Spleen (tissue), 7 donors: Measurements from ENCODE around the gene FCGR3B.
"Not testable (repeated sequence)": the region's sequence is repeated elsewhere in the genome, so short reads cannot be mapped to it uniquely, and the experiment has no call there.

Experiments
- POLR2AphosphoS5 ChIP-seq, 3 donors: sonication (generic); formaldehyde crosslinking; IDR thresholded peaks; one replicate each; pipeline ENCODE4 v1.5.1; 2017; ENCODE audit warnings: antibody characterized with exemption in 3 of 3
- TF ChIP-seq, protein P1 (sequence below), 11 experiments: fragments of 200-600 bp in 7 of 11; fragments of 450-650 bp in 4 of 11; sonication (generic) in 4 of 11; IDR thresholded peaks in 8 of 11; conservative IDR thresholded peaks in 3 of 11; 1 replicate in 7 of 11; 2 replicates in 4 of 11; pipeline versions ENCODE4 v1.4.0 to v1.8.0; 2016 to 2021; ENCODE audit warnings: antibody characterized with exemption in 11 of 11, inconsistent platforms in 4 of 11, mild to moderate bottlenecking in 1 of 11
- donor health status: DM: no; HTN: no; CAD: no; lungs with moderate emphysema.
- donor health status: DM: no; HTN: no; CAD: no.
- donor health status: DM: no; HTN: no; CAD: no.

DNA sequence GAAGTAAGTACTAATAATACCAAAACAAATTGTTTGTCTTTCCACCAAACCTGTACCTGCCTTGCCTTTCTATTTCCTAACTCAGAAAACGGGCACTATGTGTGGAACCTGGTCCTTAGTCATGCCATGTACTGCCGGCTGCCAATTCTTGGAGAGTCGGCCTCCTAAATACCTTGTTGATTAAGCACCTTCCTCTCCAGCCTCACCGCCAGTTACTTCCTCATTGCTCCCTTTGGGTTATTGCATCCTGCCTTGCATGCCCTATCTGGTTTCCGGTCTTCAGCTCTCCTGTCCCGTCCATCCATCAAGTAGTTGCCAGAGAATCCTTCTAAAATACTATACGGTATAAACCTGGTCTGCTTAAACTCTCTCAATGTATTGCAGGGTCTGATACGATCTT lies 8.9 kb downstream of the FCGR3B start:
- TF ChIP-seq, protein P1, sequence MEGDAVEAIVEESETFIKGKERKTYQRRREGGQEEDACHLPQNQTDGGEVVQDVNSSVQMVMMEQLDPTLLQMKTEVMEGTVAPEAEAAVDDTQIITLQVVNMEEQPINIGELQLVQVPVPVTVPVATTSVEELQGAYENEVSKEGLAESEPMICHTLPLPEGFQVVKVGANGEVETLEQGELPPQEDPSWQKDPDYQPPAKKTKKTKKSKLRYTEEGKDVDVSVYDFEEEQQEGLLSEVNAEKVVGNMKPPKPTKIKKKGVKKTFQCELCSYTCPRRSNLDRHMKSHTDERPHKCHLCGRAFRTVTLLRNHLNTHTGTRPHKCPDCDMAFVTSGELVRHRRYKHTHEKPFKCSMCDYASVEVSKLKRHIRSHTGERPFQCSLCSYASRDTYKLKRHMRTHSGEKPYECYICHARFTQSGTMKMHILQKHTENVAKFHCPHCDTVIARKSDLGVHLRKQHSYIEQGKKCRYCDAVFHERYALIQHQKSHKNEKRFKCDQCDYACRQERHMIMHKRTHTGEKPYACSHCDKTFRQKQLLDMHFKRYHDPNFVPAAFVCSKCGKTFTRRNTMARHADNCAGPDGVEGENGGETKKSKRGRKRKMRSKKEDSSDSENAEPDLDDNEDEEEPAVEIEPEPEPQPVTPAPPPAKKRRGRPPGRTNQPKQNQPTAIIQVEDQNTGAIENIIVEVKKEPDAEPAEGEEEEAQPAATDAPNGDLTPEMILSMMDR (IDR thresholded peaks at IDR 0.05 in 8 of 11, conservative IDR thresholded peaks at IDR 0.05 in 3 of 11) = not testable (repeated sequence)
- not testable (repeated sequence) for TF ChIP-seq POLR2AphosphoS5 (IDR thresholded peaks at IDR 0.05)
